HG02884 (cell line): ENCODE results near the gene HAUS2.
A peak's percentile ranks its signal among the peaks of the same experiment; 100 is the strongest.
"Not testable (repeated sequence)": the region's sequence is repeated elsewhere in the genome, so short reads cannot be mapped to it uniquely, and the experiment has no call there.

Experiments used
- ATAC-seq: cut with Tn5 transposase; IDR thresholded peaks from one replicate; pipeline ENCODE4 v1.9.1; 2021; ENCODE audit warnings: mild to moderate bottlenecking, moderate library complexity; ENCODE audit not compliant: unreplicated experiment

HAUS2 gene

GRCh38 chr15:42575188-42576039 lies 26.8 kb downstream of the HAUS2 start, which contains the start of gene STARD9:
TSS of gene STARD9 (plus strand) at chr15:42575606. CDS start at chr15:42575716, 110 bp downstream.
- ATAC-seq: peak; percentile 88

GRCh38 chr15:42576040-42576594 lies 27.5 kb downstream of the HAUS2 start:
- ATAC-seq: no peak

DNA sequence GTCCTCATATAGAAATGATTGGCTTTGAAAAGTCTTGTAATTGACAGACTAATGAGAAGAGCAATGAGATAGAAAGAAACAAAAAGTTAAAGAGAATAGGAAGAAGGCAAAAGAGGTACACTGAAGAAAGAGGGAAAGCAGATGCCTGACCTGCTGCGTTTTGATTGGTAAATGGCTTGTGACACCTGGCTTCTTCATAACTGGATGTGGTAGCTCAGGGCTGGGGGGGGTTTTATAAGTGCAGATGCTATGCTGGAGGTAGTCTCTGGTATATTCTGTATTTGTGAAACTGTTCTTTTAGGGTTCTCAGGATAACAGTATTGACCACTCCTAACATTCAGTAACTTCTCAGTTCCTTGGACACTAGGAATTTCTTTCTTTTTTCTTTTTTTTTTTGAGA lies 28.1 kb downstream of the HAUS2 start:
- no peak for ATAC-seq

- ATAC-seq: no peak
Measured at GRCh38 chr15:42577514-42578031, 28.9 kb downstream of the HAUS2 start.

- ATAC-seq: no peak
Measured at GRCh38 chr15:42578984-42579537, 30.4 kb downstream of the HAUS2 start.

GRCh38 chr15:42581272-42581730 lies 32.7 kb downstream of the HAUS2 start:
- ATAC-seq: peak; percentile 84

- ATAC-seq: no peak
Measured at GRCh38 chr15:42582569-42583375, 34.1 kb downstream of the HAUS2 start.

DNA sequence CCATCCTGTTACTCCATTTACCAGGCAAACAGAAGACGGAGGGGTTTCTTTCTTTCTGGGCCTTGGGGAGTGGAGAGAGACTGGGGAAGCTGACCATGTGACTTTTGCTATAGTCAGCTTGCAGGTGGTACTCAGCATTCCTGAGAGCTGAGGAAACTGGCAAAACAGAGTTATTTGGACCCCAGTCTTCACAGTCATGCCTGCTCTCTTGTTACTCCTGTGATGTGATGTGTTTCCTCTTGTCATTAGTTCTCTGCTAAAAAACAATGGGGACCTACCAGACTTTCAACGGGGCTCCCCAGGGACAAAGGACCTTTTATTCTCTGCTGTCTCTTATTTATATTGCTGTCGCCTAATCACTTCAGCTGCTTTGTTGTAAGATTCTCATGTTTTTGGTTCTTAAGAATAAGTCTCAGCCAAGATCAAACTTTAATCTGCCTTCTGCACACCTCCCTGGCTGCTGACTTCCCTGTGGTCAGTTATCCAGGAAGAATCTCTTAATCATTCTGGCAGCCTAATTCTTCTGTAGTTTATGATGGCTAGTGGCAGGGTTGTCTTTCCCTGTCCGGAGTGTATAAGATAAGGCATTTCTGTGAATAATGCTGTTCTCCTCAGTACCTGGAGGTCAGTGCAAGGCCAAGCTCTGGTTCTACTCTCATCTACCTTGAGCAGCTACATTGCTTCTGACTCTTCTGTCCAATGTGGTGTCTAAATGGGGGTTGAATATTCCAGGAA lies 35.6 kb downstream of the HAUS2 start:
- no peak for ATAC-seq

GRCh38 chr15:42590619-42591237 lies 42.1 kb downstream of the HAUS2 start:
- no peak for ATAC-seq

DNA sequence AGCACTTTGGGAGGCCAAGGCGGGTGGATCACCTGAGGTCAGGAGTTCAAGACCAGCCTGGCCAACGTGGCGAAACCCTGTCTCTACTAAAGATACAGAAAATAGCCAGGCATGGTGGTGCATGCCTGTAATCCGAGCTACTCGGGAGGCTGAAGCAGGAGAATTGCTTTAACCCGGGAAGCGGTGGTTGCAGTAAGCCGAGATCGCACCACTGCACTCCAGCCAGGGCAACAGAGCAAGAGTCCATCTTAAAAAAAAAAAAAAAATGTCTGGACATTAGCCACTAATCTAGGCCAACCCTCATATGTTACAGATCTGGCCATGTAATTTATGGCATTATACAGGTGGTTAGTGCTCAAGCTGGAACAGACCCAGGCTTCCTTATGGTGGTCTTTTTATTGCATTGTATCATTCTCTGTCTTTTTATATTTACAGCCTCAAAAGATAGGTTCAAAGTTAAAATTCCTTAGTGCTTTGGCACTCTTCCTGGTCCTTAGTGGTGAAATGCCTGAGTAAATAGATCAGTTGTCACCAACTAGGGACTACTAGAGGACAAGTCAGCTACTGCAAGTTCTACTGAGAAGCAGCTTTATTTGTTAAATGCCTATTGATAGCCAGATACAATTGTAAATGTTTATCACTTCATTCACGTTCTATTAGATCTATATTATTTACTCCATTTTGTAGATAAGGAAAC lies 42.7 kb downstream of the HAUS2 start:
- ATAC-seq: no peak

- no peak for ATAC-seq
Measured at GRCh38 chr15:42592716-42593115, 44.1 kb downstream of the HAUS2 start.

- no peak for ATAC-seq
Measured at GRCh38 chr15:42593143-42593542, 44.5 kb downstream of the HAUS2 start.

DNA sequence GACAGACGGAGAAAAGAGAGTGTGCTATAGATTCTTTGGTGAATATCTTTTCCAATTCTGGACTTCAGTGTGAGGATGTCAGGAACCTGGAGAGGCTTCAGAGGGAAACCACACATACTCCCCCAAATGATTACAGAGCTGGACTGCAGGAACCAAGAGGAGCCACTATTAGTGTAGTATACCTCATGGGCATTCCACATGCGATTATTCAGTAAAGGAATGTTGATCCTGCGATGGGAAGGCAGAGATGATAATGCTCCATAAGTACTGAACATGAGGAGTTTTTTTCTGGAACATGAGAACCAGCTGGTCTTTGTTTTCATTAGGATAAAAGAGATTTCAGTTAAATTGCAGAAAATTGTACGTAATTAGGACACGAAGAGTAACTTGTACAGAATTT lies 45.5 kb downstream of the HAUS2 start:
- no peak for ATAC-seq

GRCh38 chr15:42595626-42596240 lies 47.1 kb downstream of the HAUS2 start:
- no peak for ATAC-seq

DNA sequence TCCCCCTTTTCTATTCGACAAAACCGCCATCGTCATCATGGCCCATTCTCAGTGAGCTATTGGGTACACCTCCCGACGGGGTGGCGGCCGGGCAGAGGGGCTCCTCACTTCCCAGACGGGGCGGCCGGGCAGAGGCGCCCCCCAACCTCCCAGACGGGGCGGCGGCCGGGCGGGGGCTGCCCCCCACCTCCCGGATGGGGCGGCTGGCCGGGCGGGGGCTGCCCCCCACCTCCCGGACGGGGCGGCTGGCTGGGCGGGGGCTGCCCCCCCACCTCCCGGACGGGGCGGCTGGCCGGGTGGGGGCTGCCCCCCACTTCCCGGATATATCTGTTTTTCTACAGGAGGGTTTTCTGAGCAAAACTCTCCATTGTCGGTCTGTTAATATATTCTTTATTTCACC lies 52.7 kb downstream of the HAUS2 start:
- ATAC-seq: not testable (repeated sequence)

- no peak for ATAC-seq
Measured at GRCh38 chr15:42602501-42602900, 53.9 kb downstream of the HAUS2 start.

- ATAC-seq: no peak
Measured at GRCh38 chr15:42603978-42604377, 55.3 kb downstream of the HAUS2 start.

DNA sequence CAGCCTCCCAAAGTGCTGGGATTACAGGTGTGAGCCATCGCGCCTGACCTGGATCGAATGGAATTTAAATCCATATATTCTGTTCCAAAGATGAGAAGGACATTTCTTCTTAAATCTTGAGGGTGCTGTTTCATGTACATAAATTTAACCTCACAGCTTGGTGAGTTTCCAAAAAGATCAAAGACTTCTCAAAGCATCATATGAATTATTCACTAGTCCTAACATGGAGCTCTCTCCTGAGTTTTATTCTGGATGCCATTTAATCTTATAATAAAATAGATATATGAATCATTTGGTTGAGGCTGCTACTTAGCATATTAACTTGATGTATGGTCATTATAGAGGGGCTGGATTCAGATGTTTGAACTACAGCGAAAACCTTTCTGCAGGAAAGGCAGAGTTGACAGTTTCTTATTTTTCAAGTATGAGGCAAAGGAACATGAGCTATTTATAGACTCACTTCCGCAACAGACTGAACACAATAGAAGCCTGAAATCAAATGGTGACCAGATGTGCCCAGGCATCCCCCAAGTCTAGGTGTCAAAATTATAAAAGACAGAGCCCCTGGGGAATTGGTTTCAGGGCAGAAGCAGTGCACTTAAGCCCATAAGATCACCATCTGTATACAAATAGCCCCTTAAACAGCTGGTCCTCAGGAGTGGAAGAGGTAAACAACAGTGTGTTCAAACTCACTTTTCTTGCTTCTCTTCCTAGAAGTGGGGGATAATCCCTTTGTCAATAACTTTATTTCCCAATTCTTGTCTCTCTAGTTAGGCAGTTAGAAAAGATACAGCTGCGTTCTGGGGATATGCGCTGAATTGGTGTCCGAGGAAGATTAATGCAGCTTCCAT lies 56.5 kb downstream of the HAUS2 start:
- no peak for ATAC-seq
